GM18861 (cell line): Measurements from ENCODE around the gene SHE.

Experiments
- ATAC-seq: cut with Tn5 transposase; IDR thresholded peaks from one replicate; pipeline ENCODE4 v1.9.1; 2021; ENCODE audit not compliant: unreplicated experiment

The SHE gene

GRCh38 chr1:154448331-154448811 lies 53.8 kb downstream of the SHE start:
- no peak for ATAC-seq

GRCh38 chr1:154446789-154447188 lies 55.4 kb downstream of the SHE start:
- ATAC-seq, result no peak

GRCh38 chr1:154446292-154446691 lies 55.9 kb downstream of the SHE start:
- ATAC-seq, result no peak

- no peak for ATAC-seq
Observed at GRCh38 chr1:154445040-154445472, 57.2 kb downstream of the SHE start.

- ATAC-seq, result no peak
Observed at GRCh38 chr1:154443274-154444013, 58.8 kb downstream of the SHE start.

GRCh38 chr1:154442006-154442740 lies 60.0 kb downstream of the SHE start:
- no peak for ATAC-seq

GRCh38 chr1:154441241-154441888 lies 60.8 kb downstream of the SHE start:
- no peak for ATAC-seq

GRCh38 chr1:154440036-154440804 lies 62.0 kb downstream of the SHE start:
- no peak for ATAC-seq

GRCh38 chr1:154436433-154436832 lies 65.8 kb downstream of the SHE start:
- no peak for ATAC-seq

GRCh38 chr1:154435599-154436200 lies 66.5 kb downstream of the SHE start:
- ATAC-seq, result no peak

- ATAC-seq, result no peak
Observed at GRCh38 chr1:154434346-154435085, 67.7 kb downstream of the SHE start.

- no peak for ATAC-seq
Observed at GRCh38 chr1:154433161-154433764, 68.9 kb downstream of the SHE start.

GRCh38 chr1:154431586-154432373 lies 70.4 kb downstream of the SHE start:
- ATAC-seq, result no peak

GRCh38 chr1:154430903-154431302 lies 71.3 kb downstream of the SHE start:
- ATAC-seq, result no peak

- no peak for ATAC-seq
Observed at GRCh38 chr1:154429841-154430611, 72.2 kb downstream of the SHE start.
